ENCODE measurements around the gene ITGA8. TPM values are rescaled to one million over a fixed set of nuclear protein-coding genes. Genes with fewer than 3 reads are reported as not detected.

The ITGA8 gene
- total RNA-seq, 1 experiment from 2014 or later: 0.02 TPM

- no peaks in the 10 kb centered on the region for H3K9me2 ChIP-seq (ENCODE audit: insufficient read depth)
- intact Hi-C loops (cut with micrococcal nuclease): loop anchor here (5.0 kb wide), 1 partner anchor 51 kb away; no protein-coding TSS in a partner anchor
- H3K4me2 ChIP-seq (ENCODE audit: low read length): no peak overlapping the region
- BruUV-seq (replicated peaks): no TSS peak
- CTCF ChIA-PET: no interaction called here
- DNase-seq (ENCODE audit: low read depth, low spot score) (no peak), ATAC-seq (no peak)
- H3K4me3 ChIP-seq (replicated peaks in 1 of 2; ENCODE audit: low read depth in 1 of 2, low read length in 2 of 2): no peak overlapping the region
- POLR2A ChIA-PET: no interaction called here
- H3K27me3 ChIP-seq (ENCODE audit: insufficient read depth, low read length): peaks cover 87% of the 10 kb centered on the region
- no peaks in the 10 kb centered on the region for H3K4me1 ChIP-seq (ENCODE audit: control insufficient read depth in 1 of 2, insufficient read depth in 2 of 2, low read length in 2 of 2)
- H3K79me2 ChIP-seq (ENCODE audit: insufficient read depth, low read length): no peaks in the 10 kb centered on the region
- H3K9ac ChIP-seq (ENCODE audit: low read length): no peak overlapping the region
- no peaks in the 10 kb centered on the region for H3K36me3 ChIP-seq (ENCODE audit: control insufficient read depth in 1 of 2, insufficient read depth in 2 of 2, low read length in 2 of 2)
- H2AFZ ChIP-seq (ENCODE audit: low read depth, low read length, poor library complexity, severe bottlenecking): no peak overlapping the region
- H3K9me3 ChIP-seq (ENCODE audit: control insufficient read depth in 1 of 2, insufficient read depth in 1 of 2, low read depth in 1 of 2, low read length in 2 of 2): no peaks in the 10 kb centered on the region
- TF ChIP-seq ZFX (IDR thresholded peaks at IDR 0.05) (no peak), CTCF (IDR thresholded peaks at IDR 0.05 in 2 of 3, conservative IDR thresholded peaks at IDR 0.05 in 1 of 3; ENCODE audit: borderline replicate concordance in 1 of 3, insufficient read depth in 1 of 3, low read depth in 2 of 3, low read length in 2 of 3) (no peak), TCF7L2 (IDR thresholded peaks at IDR 0.05; ENCODE audit: borderline replicate concordance, extremely low read depth, insufficient read depth, insufficient read length) (no peak), RAD21 (IDR thresholded peaks at IDR 0.05; ENCODE audit: low read depth) (no peak), JUND (IDR thresholded peaks at IDR 0.05) (no peak), MAX (IDR thresholded peaks at IDR 0.05) (no peak), EZH2 (IDR thresholded peaks at IDR 0.05) (no peak; the same call in 1 of the 2 replicates), CEBPB (IDR thresholded peaks at IDR 0.05; ENCODE audit: low read depth) (no peak), CBX3 (IDR thresholded peaks at IDR 0.05; ENCODE audit: low read depth) (no peak), SIN3A (IDR thresholded peaks at IDR 0.05; ENCODE audit: low read depth) (no peak), ELF1 (IDR thresholded peaks at IDR 0.05; ENCODE audit: borderline replicate concordance, low read depth) (no peak), EZH2phosphoT487 (IDR thresholded peaks at IDR 0.05; ENCODE audit: borderline replicate concordance) (no peak), EGR1 (IDR thresholded peaks at IDR 0.05; ENCODE audit: low read depth) (no peak), ZNF274 (IDR thresholded peaks at IDR 0.05; ENCODE audit: low read depth, low read length) (no peak)
- no peaks in the 10 kb centered on the region for H4K20me1 ChIP-seq (ENCODE audit: insufficient read depth)
- no peak overlapping the region for H3K27ac ChIP-seq (ENCODE audit: low read depth, low read length)
- RAD21 ChIA-PET (ENCODE audit: low non-redundant PET in 1 of 2, low total read pairs in 2 of 2, uncharacterized antibody in 2 of 2, unreplicated experiment in 2 of 2): no interaction called here
Measured at GRCh38 chr10:15606377-15606776, 113.3 kb downstream of the ITGA8 start.
